ENCODE results near the gene CEP170B.
A peak's percentile ranks its signal among the peaks of the same experiment; 100 is the strongest.

The CEP170B gene

GRCh38 chr14:104865631-104866441 lies 768 bp downstream of the CEP170B start:
- peak overlapping the region; percentile 75 for H3K4me3 ChIP-seq (ENCODE audit: low read depth, low read length)
- DNase-seq (ENCODE audit: low read depth), result peak; percentile 27

- no peak for DNase-seq (ENCODE audit: low read depth)
- H3K4me3 ChIP-seq (ENCODE audit: low read depth, low read length), result peak overlapping the region; percentile 75
Observed at GRCh38 chr14:104866451-104867370, 1.6 kb downstream of the CEP170B start.

GRCh38 chr14:104867371-104868059 lies 2.4 kb downstream of the CEP170B start:
- H3K4me3 ChIP-seq (ENCODE audit: low read depth, low read length), result no peak overlapping the region
- DNase-seq (ENCODE audit: low read depth), result no peak

GRCh38 chr14:104868060-104868740 lies 3.1 kb downstream of the CEP170B start:
- no peak for DNase-seq (ENCODE audit: low read depth)
- H3K4me3 ChIP-seq (ENCODE audit: low read depth, low read length), result no peak overlapping the region

GRCh38 chr14:104868811-104869572 lies 3.9 kb downstream of the CEP170B start:
- no peak for DNase-seq (ENCODE audit: low read depth)
- H3K4me3 ChIP-seq (ENCODE audit: low read depth, low read length), result no peak overlapping the region

GRCh38 chr14:104869669-104870367 lies 4.8 kb downstream of the CEP170B start:
- H3K4me3 ChIP-seq (ENCODE audit: low read depth, low read length), result no peak overlapping the region
- no peak for DNase-seq (ENCODE audit: low read depth)

- no peak for DNase-seq (ENCODE audit: low read depth)
Observed at GRCh38 chr14:104870368-104871144, 5.5 kb downstream of the CEP170B start.

GRCh38 chr14:104871145-104871655 lies 6.1 kb downstream of the CEP170B start:
- H3K4me3 ChIP-seq (ENCODE audit: low read depth, low read length), result no peak overlapping the region

More at GRCh38 chr14:104870368-104871144, 5.5 kb downstream of the CEP170B start:
- no peak overlapping the region for H3K4me3 ChIP-seq (ENCODE audit: low read depth, low read length)

GRCh38 chr14:104871656-104872468 lies 6.8 kb downstream of the CEP170B start:
- no peak for DNase-seq (ENCODE audit: low read depth)
- H3K4me3 ChIP-seq (ENCODE audit: low read depth, low read length), result no peak overlapping the region

More at GRCh38 chr14:104871145-104871655, 6.1 kb downstream of the CEP170B start:
- DNase-seq (ENCODE audit: low read depth), result no peak

GRCh38 chr14:104872469-104873341 lies 7.6 kb downstream of the CEP170B start:
- peak; percentile 36 for DNase-seq (ENCODE audit: low read depth)
- H3K4me3 ChIP-seq (ENCODE audit: low read depth, low read length), result no peak overlapping the region

- H3K4me3 ChIP-seq (ENCODE audit: low read depth, low read length), result no peak overlapping the region
- DNase-seq (ENCODE audit: low read depth), result no peak
Observed at GRCh38 chr14:104873380-104874055, 8.4 kb downstream of the CEP170B start.

- no peak for DNase-seq (ENCODE audit: low read depth)
- no peak overlapping the region for H3K4me3 ChIP-seq (ENCODE audit: low read depth, low read length)
Observed at GRCh38 chr14:104874110-104874531, 9.1 kb downstream of the CEP170B start.

GRCh38 chr14:104874571-104875411 lies 9.7 kb downstream of the CEP170B start:
- no peak for DNase-seq (ENCODE audit: low read depth)
- no peak overlapping the region for H3K4me3 ChIP-seq (ENCODE audit: low read depth, low read length)

- H3K4me3 ChIP-seq (ENCODE audit: low read depth, low read length), result no peak overlapping the region
- no peak for DNase-seq (ENCODE audit: low read depth)
Observed at GRCh38 chr14:104875412-104875751, 10.3 kb downstream of the CEP170B start.

Measured in skeletal muscle cell (primary cell).